Transverse colon (tissue), 4 donors: ENCODE data around the gene DOP1B. TPM values are rescaled to one million over a fixed set of nuclear protein-coding genes. Genes with fewer than 3 reads are reported as not detected.
"Not testable (repeated sequence)": the region's sequence is repeated elsewhere in the genome, so short reads cannot be mapped to it uniquely, and the experiment has no call there.

Experiments used
- DNase-seq: peaks from one replicate; pipeline ENCODE4 v3.0.0-alpha.2; 2019
- H3K27ac ChIP-seq, 4 donors: fragments of 200-600 bp; sonication (generic); 2 replicates each; pipeline ENCODE4 v1.5.1; 2016 to 2018; ENCODE audit warnings: inconsistent platforms in 4 of 4
- H3K27me3 ChIP-seq: fragments of 200-600 bp; sonication (generic); 2 replicates; pipeline ENCODE4 v1.5.1; 2017; ENCODE audit warnings: inconsistent platforms
- H3K36me3 ChIP-seq, 4 donors: fragments of 200-600 bp; sonication (generic); 2 replicates each; pipeline ENCODE4 v1.5.1; 2017 to 2019; ENCODE audit warnings: inconsistent platforms in 4 of 4
- H3K4me1 ChIP-seq, 4 donors: fragments of 200-600 bp; sonication (generic); 2 replicates each; pipeline ENCODE4 v1.5.1; 2017 to 2020; ENCODE audit warnings: inconsistent platforms in 4 of 4
- H3K4me3 ChIP-seq, 4 donors: fragments of 200-600 bp; sonication (generic); 1 replicate in 1 of 4; 2 replicates in 3 of 4; pipeline versions ENCODE4 v1.5.1 to v1.6.1; 2017 to 2019; ENCODE audit warnings: inconsistent platforms in 4 of 4
- H3K9me3 ChIP-seq, 2 donors: fragments of 200-600 bp; sonication (generic); 2 replicates each; pipeline ENCODE4 v1.5.1; 2017 to 2019; ENCODE audit warnings: inconsistent platforms in 2 of 2
- CTCF ChIP-seq, 5 experiments: fragments of 200-600 bp in 3 of 5; fragments of 450-650 bp in 2 of 5; sonication (generic) in 3 of 5; IDR thresholded peaks; 1 replicate in 2 of 5; 2 replicates in 3 of 5; pipeline ENCODE4 v1.5.1; 2016 to 2017; ENCODE audit warnings: antibody characterized with exemption in 5 of 5, inconsistent platforms in 3 of 5, mild to moderate bottlenecking in 2 of 5, moderate library complexity in 1 of 5
- EP300 ChIP-seq: sonication (generic); formaldehyde crosslinking; IDR thresholded peaks from one replicate; pipeline ENCODE4 v1.6.1; 2017; ENCODE audit warnings: antibody characterized with exemption, low read depth
- POLR2A ChIP-seq: fragments of 450-650 bp; IDR thresholded peaks from one replicate; pipeline ENCODE4 v1.6.1; 2016; ENCODE audit warnings: antibody characterized with exemption, mild to moderate bottlenecking, moderate library complexity
- POLR2AphosphoS5 ChIP-seq, 3 donors: sonication (generic); formaldehyde crosslinking; IDR thresholded peaks; one replicate each; pipeline ENCODE4 v1.6.1; 2016; ENCODE audit warnings: antibody characterized with exemption in 3 of 3
- WGBS, 2 donors: methylation state at CpG; one replicate each; pipeline ENCODE4 v1.1.5; 2018; ENCODE audit warnings: low coverage in 1 of 2; 5-methylcytosine and 5-hydroxymethylcytosine counted together
- in situ Hi-C, 4 donors: fragments of 200-750 bp; cut with MboI; loops; one replicate each; pipeline versions ENCODE4 v1.15.0 to v1.15.1; 2017; ENCODE audit warnings: low sequenced_read_pairs in 3 of 4, low pct_ligation_motif_present in 1 of 4, low pct_unique_long_range_greater_than_20kb in 1 of 4
- intact Hi-C: fragments of 100-400 bp; cut with DNase I; formaldehyde crosslinking; loops from one replicate; pipeline ENCODE4 v1.15.1; 2023; ENCODE audit warnings: low total_unique reads
- total RNA-seq, 4 donors: library from RNA; depleted of rRNA; stranded (reverse); fragments of >200 nt; gene quantifications; one replicate each; pipeline ENCODE4 v1.1.0, GENCODE V29; 2016

The DOP1B gene
- total RNA-seq, 4 donors from 2014 or later: 49.4 to 74.4 (median 61.0) TPM

GRCh38 chr21:36141513-36141925 lies 15.1 kb upstream of the DOP1B start:
- DNase-seq: peak; percentile 95
- 2% methylated on average over 6 of the region's 6 CpGs; no CpG with 5 or more reads in 1 of the 2 donors for WGBS, 2 donors
- Histone ChIP-seq H3K36me3 (no peaks in the 10 kb centered on the region), H3K27ac (peak overlapping the region; percentile 75 to 86 (median 81)), H3K9me3 (no peaks in the 10 kb centered on the region), H3K4me1 (peaks cover 3 to 21% (median 9%) of the 10 kb centered on the region in 4 donors), H3K27me3 (no peaks in the 10 kb centered on the region), H3K4me3 (no peak overlapping the region)
- intact Hi-C loops: loop anchor here (10.0 kb wide), 1 partner anchor 183 kb away; the partner anchor contains the start of gene MORC3
- in situ Hi-C loops: loop anchor here in 3 of 4 donors (10.0 to 25.0 kb wide), 3 partner anchors 73 to 196 kb away; no protein-coding TSS in a partner anchor
- peak; percentile 19 for TF ChIP-seq POLR2A
- no peak for TF ChIP-seq EP300
- TF ChIP-seq CTCF (IDR thresholded peaks at IDR 0.05): peak; percentile 78 to 96 (median 88)
- TF ChIP-seq POLR2AphosphoS5 (IDR thresholded peaks at IDR 0.05): peak in 2 of 3 donors; percentile 71 to 81

GRCh38 chr21:36144233-36144632 lies 12.4 kb upstream of the DOP1B start:
- not testable (repeated sequence) for H3K9me3 ChIP-seq, H3K4me3 ChIP-seq, H3K27ac ChIP-seq, H3K36me3 ChIP-seq, H3K27me3 ChIP-seq, DNase-seq
- peaks cover 0 to 14% (median 8%) of the 10 kb centered on the region in 4 donors for H3K4me1 ChIP-seq
- intact Hi-C loops: loop anchor here (10.0 kb wide), 1 partner anchor 181 kb away; the partner anchor contains the start of gene MORC3
- WGBS, 2 donors: 74 to 89% methylated on average over 3 to 6 of the region's 6 CpGs
- in situ Hi-C loops: loop anchor here in 3 of 4 donors (10.0 to 25.0 kb wide), 3 partner anchors 71 to 193 kb away; no protein-coding TSS in a partner anchor

- TF ChIP-seq POLR2A (no peak), EP300 (no peak), POLR2AphosphoS5 (IDR thresholded peaks at IDR 0.05) (no peak), CTCF (IDR thresholded peaks at IDR 0.05) (no peak)
- DNase-seq: no peak
- H3K27me3 ChIP-seq: no peaks in the 10 kb centered on the region
- no peak overlapping the region for H3K4me3 ChIP-seq
- intact Hi-C loops: loop anchor here (10.0 kb wide), 1 partner anchor 180 kb away; the partner anchor contains the start of gene MORC3
- H3K27ac ChIP-seq: no peak overlapping the region
- no peaks in the 10 kb centered on the region for H3K9me3 ChIP-seq
- peaks cover 4 to 22% (median 15%) of the 10 kb centered on the region in 4 donors for H3K4me1 ChIP-seq
- no peaks in the 10 kb centered on the region for H3K36me3 ChIP-seq
- 71% methylated on average over 3 of the region's 3 CpGs; no CpG with 5 or more reads in 1 of the 2 donors for WGBS, 2 donors
- in situ Hi-C loops: loop anchor here (5.0 to 25.0 kb wide), 4 partner anchors 70 to 192 kb away; no protein-coding TSS in a partner anchor
Measured at GRCh38 chr21:36145259-36145658, 11.4 kb upstream of the DOP1B start.

GRCh38 chr21:36147911-36148310 lies 8.7 kb upstream of the DOP1B start:
- intact Hi-C loops (loop anchor here (10.0 kb wide), 1 partner anchor 177 kb away; the partner anchor contains the start of gene MORC3), in situ Hi-C loops (loop anchor here (5.0 to 25.0 kb wide), 4 partner anchors 67 to 189 kb away; no protein-coding TSS in a partner anchor)
- Histone ChIP-seq H3K27ac (no peak overlapping the region), H3K9me3 (no peaks in the 10 kb centered on the region), H3K4me1 (peaks cover 10 to 14% (median 12%) of the 10 kb centered on the region in 4 donors), H3K4me3 (no peak overlapping the region), H3K27me3 (no peaks in the 10 kb centered on the region), H3K36me3 (no peaks in the 10 kb centered on the region)
- no peak for DNase-seq
- TF ChIP-seq EP300 (no peak), CTCF (IDR thresholded peaks at IDR 0.05) (no peak), POLR2A (no peak), POLR2AphosphoS5 (IDR thresholded peaks at IDR 0.05) (no peak)
- 87 to 100% methylated on average over 2 to 5 of the region's 5 CpGs for WGBS, 2 donors
